ENCODE data around the gene B4GALNT3. TPM values are rescaled to one million over a fixed set of nuclear protein-coding genes. Genes with fewer than 3 reads are reported as not detected.

Gene B4GALNT3
- total RNA-seq, 2 experiments from 2014 or later, result 3.4 to 5.4 TPM

- no peak overlapping the region for H2AFZ ChIP-seq (ENCODE audit: low read length)
- POLR2A ChIA-PET, result no interaction called here
- intact Hi-C loops (cut with micrococcal nuclease; ENCODE audit: unreplicated experiment), result no loop called here
Measured at GRCh38 chr12:464484-465267, 4.9 kb downstream of the B4GALNT3 start.

GRCh38 chr12:466039-466438 lies 6.3 kb downstream of the B4GALNT3 start:
- DNase-seq (ENCODE audit: low spot score), result no peak
- CTCF ChIA-PET (ENCODE audit: unreplicated experiment), result no interaction called here
- intact Hi-C loops (cut with micrococcal nuclease; ENCODE audit: unreplicated experiment), result no loop called here

More at GRCh38 chr12:464484-465267, 4.9 kb downstream of the B4GALNT3 start:
- CTCF ChIA-PET (ENCODE audit: unreplicated experiment), result no interaction called here
- Histone ChIP-seq H3K4me3 (ENCODE audit: low read depth, low read length, poor library complexity, severe bottlenecking) (no peak overlapping the region), H3K9me3 (ENCODE audit: low read length) (no peaks in the 10 kb centered on the region), H3K36me3 (ENCODE audit: insufficient read depth, low read length) (no peaks in the 10 kb centered on the region), H3K79me2 (ENCODE audit: insufficient read depth, low read depth, low read length) (no peaks in the 10 kb centered on the region), H4K20me1 (ENCODE audit: insufficient read depth, low read length) (no peaks in the 10 kb centered on the region), H3K4me2 (ENCODE audit: low read length) (no peak overlapping the region), H3K27ac (ENCODE audit: low read depth, low read length, poor library complexity, severe bottlenecking) (no peak overlapping the region), H3K9me2 (ENCODE audit: insufficient read depth, low read length) (no peaks in the 10 kb centered on the region), H3K4me1 (ENCODE audit: insufficient read depth, low read length, poor library complexity, severe bottlenecking) (no peaks in the 10 kb centered on the region)
- no peak for DNase-seq (ENCODE audit: low spot score)
- no TSS peak for BruUV-seq (replicated peaks)
- TF ChIP-seq CTCF (conservative IDR thresholded peaks at IDR 0.05; ENCODE audit: low read length) (no peak), EZH2phosphoT487 (IDR thresholded peaks at IDR 0.05; ENCODE audit: borderline replicate concordance, low read depth, low read length) (no peak)

More at GRCh38 chr12:466039-466438, 6.3 kb downstream of the B4GALNT3 start:
- H3K79me2 ChIP-seq (ENCODE audit: insufficient read depth, low read depth, low read length), result no peaks in the 10 kb centered on the region
- no peaks in the 10 kb centered on the region for H3K9me3 ChIP-seq (ENCODE audit: low read length)
- H3K4me2 ChIP-seq (ENCODE audit: low read length), result no peak overlapping the region
- no peaks in the 10 kb centered on the region for H3K36me3 ChIP-seq (ENCODE audit: insufficient read depth, low read length)
- H2AFZ ChIP-seq (ENCODE audit: low read length), result no peak overlapping the region
- POLR2A ChIA-PET, result interaction anchor here (0.6 kb wide), 1 partner anchor 1151 kb away, joined by 3 read pairs; no protein-coding TSS in a partner anchor
- H3K9me2 ChIP-seq (ENCODE audit: insufficient read depth, low read length), result no peaks in the 10 kb centered on the region
- H3K27ac ChIP-seq (ENCODE audit: low read depth, low read length, poor library complexity, severe bottlenecking), result no peak overlapping the region
- H3K4me1 ChIP-seq (ENCODE audit: insufficient read depth, low read length, poor library complexity, severe bottlenecking), result no peaks in the 10 kb centered on the region
- H3K4me3 ChIP-seq (ENCODE audit: low read depth, low read length, poor library complexity, severe bottlenecking), result no peak overlapping the region
- no TSS peak for BruUV-seq (replicated peaks)
- TF ChIP-seq EZH2phosphoT487 (IDR thresholded peaks at IDR 0.05; ENCODE audit: borderline replicate concordance, low read depth, low read length), result no peak
- no peak for TF ChIP-seq CTCF (conservative IDR thresholded peaks at IDR 0.05; ENCODE audit: low read length)
- no peaks in the 10 kb centered on the region for H4K20me1 ChIP-seq (ENCODE audit: insufficient read depth, low read length)

All from OCI-LY7 (cell line).